GM12873 (cell line): ENCODE data around the gene SLC2A14.

ENCODE experiments used
- TF ChIP-seq, protein P1 (sequence below): IDR thresholded peaks from 2 replicates; pipeline ENCODE4 v1.5.1; 2012; ENCODE audit warnings: low read depth, mild to moderate bottlenecking, moderate library complexity, low read length, control low read depth; ENCODE audit not compliant: insufficient read depth; ENCODE audit errors: missing control alignments

Gene SLC2A14

DNA sequence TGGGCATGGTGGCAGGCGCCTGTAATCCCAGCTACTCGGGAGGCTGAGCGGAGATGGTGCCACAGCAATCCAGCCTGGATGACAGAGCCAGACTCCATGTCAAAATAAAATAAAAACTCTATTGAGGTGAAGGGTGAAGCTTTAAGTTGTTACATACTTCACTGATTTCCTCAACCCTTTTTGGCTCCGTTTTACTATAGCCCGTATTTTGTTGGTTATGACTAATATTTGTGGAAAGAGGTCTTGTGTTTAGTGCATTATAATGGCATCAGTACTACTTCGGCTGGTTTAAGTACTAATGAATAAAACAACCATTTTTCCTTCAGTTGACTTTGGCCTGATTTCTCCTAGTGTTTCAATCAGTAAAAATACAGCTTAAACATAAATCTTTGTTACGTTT lies 27.0 kb upstream of the SLC2A14 start:
- TF ChIP-seq, protein P1, sequence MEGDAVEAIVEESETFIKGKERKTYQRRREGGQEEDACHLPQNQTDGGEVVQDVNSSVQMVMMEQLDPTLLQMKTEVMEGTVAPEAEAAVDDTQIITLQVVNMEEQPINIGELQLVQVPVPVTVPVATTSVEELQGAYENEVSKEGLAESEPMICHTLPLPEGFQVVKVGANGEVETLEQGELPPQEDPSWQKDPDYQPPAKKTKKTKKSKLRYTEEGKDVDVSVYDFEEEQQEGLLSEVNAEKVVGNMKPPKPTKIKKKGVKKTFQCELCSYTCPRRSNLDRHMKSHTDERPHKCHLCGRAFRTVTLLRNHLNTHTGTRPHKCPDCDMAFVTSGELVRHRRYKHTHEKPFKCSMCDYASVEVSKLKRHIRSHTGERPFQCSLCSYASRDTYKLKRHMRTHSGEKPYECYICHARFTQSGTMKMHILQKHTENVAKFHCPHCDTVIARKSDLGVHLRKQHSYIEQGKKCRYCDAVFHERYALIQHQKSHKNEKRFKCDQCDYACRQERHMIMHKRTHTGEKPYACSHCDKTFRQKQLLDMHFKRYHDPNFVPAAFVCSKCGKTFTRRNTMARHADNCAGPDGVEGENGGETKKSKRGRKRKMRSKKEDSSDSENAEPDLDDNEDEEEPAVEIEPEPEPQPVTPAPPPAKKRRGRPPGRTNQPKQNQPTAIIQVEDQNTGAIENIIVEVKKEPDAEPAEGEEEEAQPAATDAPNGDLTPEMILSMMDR = no peak

DNA sequence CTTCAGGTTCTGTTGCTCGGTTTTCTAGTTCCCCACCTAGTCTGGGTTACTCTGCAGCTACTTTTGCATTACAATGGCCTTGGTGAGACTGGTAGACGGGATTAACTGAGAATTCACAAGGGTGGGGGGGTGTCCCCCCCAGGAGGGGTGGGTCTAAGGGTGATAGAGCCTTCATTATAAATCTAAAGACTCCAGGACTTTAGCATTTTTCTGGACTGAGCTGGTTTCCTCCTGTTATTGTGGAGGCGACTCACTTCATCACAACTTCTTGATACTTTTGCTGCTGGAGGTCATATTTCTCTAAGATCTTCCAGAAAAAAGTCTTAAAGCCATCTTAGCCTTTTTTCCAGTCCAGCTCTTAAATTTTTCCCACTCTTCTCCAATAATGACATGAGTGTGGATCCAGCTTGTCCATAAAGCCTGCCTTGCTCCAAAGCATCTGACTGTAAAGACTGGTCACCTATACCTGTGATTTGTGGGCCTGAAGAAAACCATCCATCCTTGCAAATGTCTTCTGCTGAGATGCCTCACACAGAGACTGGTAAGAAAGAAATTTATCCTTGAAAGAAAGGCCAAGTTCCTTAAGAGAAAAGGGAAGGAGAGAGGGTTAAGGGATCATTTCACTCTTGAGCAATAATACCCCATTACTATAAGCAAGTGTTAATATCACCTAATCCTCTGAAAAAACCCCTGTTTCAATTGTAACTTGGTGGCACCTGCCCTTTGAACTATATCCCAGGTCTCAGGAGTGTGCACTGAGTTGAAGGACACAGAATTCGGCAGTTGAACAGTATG lies 19.7 kb upstream of the SLC2A14 start:
- TF ChIP-seq, protein P1 = no peak

DNA sequence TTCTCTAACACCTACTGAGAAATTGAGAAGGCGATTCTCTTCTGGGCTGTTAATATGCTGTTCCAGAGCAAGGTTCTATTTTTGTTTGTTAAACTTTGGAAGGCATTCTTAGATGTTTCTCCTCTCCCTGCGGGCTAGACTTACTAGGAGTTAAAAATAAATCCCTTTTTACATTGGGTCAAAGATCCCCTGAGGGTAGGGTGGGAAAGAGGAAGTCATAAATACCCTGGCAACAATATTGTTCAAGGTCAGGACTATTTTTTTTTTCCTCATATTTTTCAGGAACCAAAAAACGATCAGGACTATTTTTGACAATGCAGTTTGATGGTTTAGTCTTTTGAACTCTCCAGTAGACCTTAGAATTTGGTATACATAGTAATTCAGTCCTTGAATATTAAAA lies 12.0 kb upstream of the SLC2A14 start:
- TF ChIP-seq, protein P1 = no peak

DNA sequence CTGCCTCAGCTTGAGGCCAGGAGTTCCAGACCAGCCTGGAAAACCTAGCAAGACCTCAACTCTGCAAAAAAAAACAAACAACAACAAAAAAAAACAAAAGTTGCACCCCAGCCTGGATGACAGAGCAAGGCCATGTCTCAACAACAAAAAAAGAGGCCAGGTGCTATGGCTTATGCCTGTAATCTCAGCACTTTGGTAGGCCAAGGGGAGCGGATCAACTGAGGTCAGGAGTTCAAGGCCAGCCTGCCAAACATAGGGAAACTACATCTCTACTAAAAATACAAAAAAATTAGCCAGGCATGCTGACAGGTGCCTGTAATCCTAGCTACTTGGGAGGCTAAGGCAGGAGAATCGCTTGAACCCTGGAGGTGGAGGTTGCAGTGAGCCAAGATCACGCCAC lies 6.5 kb upstream of the SLC2A14 start:
- TF ChIP-seq, protein P1 = no peak

DNA sequence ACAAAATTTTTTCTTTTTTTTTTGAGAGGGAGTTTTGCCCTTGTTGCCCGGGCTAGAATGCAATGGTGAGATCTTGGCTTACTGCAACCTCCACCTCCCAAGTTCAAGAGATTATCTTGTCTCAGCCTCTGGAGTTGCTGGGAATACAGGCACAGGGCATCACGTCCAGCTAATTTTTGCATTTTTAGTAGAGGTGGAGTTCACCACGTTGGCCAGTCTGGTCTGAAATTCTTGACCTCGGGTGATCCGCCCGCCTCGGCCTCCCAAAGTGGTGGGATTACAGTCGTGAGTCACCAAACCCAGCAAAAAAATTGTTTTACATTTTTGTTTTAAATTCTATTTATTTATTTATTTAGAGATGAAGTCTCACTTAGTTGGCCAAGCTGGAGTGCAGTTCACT lies 4.7 kb upstream of the SLC2A14 start:
- TF ChIP-seq, protein P1 = no peak

DNA sequence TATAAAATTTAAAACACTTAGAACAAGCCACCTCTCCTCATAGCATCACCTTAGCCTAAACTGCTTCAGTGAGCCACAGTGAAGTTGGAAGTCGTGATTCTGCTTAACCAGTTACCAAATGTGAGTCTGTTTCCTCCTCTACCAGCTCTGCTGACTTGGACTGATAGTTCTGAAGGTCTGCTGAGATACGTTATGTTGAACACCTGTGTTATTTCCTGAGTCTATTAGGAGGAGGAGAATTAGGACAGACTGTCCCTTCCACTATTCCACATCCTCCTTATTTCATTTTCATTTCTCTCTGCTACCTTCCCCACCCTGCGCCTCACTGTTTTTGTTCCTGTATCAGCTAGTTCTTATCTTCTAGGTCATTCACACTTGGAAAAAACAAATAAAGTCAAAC lies 2.4 kb downstream of the SLC2A14 start:
- TF ChIP-seq, protein P1 = no peak

DNA sequence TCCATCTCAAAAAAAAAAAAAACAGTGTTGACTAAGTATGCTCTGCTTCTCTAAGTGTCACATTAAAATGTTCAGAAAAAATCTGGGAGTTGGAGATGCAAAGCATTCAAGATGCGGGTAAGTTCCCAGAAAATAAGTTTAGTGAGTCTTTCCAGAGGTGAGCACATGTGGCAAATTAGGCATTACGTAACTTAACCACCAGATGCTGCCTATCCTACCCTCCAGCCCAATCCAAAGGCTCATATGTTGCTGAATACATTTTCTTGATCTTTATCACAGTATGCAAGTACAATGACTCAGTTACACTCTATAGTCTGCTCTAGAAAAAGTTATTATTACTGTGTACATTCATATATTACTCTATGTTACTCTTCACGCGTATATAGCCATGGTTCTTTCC lies 3.6 kb downstream of the SLC2A14 start:
- TF ChIP-seq, protein P1 = no peak
